Karpas-422 (cell line): ENCODE measurements around the gene BAZ1B. TPM values are rescaled to one million over a fixed set of nuclear protein-coding genes. Genes with fewer than 3 reads are reported as not detected.
"Not testable (repeated sequence)": the region's sequence is repeated elsewhere in the genome, so short reads cannot be mapped to it uniquely, and the experiment has no call there.

Source experiments
- DNase-seq: peaks from one replicate; pipeline ENCODE4 v3.0.0-alpha.2; 2015
- H2AFZ ChIP-seq: fragments of 200-600 bp; sonication (generic); 2 replicates; pipeline ENCODE4 v1.6.1; 2014; ENCODE audit warnings: antibody characterized with exemption, low read length, mixed read lengths
- H3K27ac ChIP-seq: fragments of 200-600 bp; sonication (generic); 2 replicates; pipeline ENCODE4 v1.5.1; 2014; ENCODE audit warnings: mild to moderate bottlenecking, low read length, moderate library complexity
- H3K27me3 ChIP-seq: fragments of 200-600 bp; sonication (generic); 2 replicates; pipeline ENCODE4 v1.6.1; 2014; ENCODE audit warnings: low read length, mixed read lengths
- H3K36me3 ChIP-seq: fragments of 200-600 bp; sonication (generic); 2 replicates; pipeline ENCODE4 v1.6.1; 2014; ENCODE audit warnings: low read length, mixed read lengths; ENCODE audit not compliant: insufficient read depth
- H3K4me1 ChIP-seq: fragments of 200-600 bp; sonication (generic); 2 replicates; pipeline ENCODE4 v1.6.1; 2014; ENCODE audit warnings: mild to moderate bottlenecking, low read length, mixed read lengths
- H3K4me2 ChIP-seq: fragments of 200-600 bp; sonication (generic); 2 replicates; pipeline ENCODE4 v1.6.1; 2014; ENCODE audit warnings: low read length, low read depth, mild to moderate bottlenecking; ENCODE audit not compliant: poor library complexity, severe bottlenecking
- H3K4me3 ChIP-seq: fragments of 200-600 bp; sonication (generic); 2 replicates; pipeline ENCODE4 v1.5.1; 2014; ENCODE audit warnings: mild to moderate bottlenecking, antibody characterized with exemption, low read length, mixed read lengths
- H3K79me2 ChIP-seq: fragments of 200-600 bp; sonication (generic); 2 replicates; pipeline ENCODE4 v1.6.1; 2014; ENCODE audit warnings: mild to moderate bottlenecking, low read length, mixed read lengths
- H3K9ac ChIP-seq: fragments of 200-600 bp; sonication (generic); 2 replicates; pipeline ENCODE4 v1.6.0; 2014; ENCODE audit warnings: low read length
- H3K9me2 ChIP-seq: fragments of 200-600 bp; sonication (generic), shearing (Covaris generic); replicated peaks from 2 replicates; pipeline ENCODE4 v1.6.0; 2014; ENCODE audit warnings: mild to moderate bottlenecking, low read length, moderate library complexity; ENCODE audit not compliant: insufficient read depth
- H3K9me3 ChIP-seq: fragments of 300-700, 200-600 bp; sonication (generic); 2 replicates; pipeline ENCODE4 v1.6.1; 2014; ENCODE audit warnings: low read length, mixed read lengths
- H4K20me1 ChIP-seq: fragments of 200-600 bp; sonication (generic); 2 replicates; pipeline ENCODE4 v1.6.1; 2014; ENCODE audit warnings: mild to moderate bottlenecking, antibody characterized with exemption, low read length, low read depth; ENCODE audit not compliant: insufficient read depth
- total RNA-seq: library from RNA; depleted of rRNA; stranded (reverse); fragments of >200 nt; shearing (Covaris generic); gene quantifications from 2 replicates; pipeline ENCODE4 v1.2.3, GENCODE V29; 2014; ENCODE audit warnings: low replicate concordance; rRNA removed

Gene BAZ1B, protein sequence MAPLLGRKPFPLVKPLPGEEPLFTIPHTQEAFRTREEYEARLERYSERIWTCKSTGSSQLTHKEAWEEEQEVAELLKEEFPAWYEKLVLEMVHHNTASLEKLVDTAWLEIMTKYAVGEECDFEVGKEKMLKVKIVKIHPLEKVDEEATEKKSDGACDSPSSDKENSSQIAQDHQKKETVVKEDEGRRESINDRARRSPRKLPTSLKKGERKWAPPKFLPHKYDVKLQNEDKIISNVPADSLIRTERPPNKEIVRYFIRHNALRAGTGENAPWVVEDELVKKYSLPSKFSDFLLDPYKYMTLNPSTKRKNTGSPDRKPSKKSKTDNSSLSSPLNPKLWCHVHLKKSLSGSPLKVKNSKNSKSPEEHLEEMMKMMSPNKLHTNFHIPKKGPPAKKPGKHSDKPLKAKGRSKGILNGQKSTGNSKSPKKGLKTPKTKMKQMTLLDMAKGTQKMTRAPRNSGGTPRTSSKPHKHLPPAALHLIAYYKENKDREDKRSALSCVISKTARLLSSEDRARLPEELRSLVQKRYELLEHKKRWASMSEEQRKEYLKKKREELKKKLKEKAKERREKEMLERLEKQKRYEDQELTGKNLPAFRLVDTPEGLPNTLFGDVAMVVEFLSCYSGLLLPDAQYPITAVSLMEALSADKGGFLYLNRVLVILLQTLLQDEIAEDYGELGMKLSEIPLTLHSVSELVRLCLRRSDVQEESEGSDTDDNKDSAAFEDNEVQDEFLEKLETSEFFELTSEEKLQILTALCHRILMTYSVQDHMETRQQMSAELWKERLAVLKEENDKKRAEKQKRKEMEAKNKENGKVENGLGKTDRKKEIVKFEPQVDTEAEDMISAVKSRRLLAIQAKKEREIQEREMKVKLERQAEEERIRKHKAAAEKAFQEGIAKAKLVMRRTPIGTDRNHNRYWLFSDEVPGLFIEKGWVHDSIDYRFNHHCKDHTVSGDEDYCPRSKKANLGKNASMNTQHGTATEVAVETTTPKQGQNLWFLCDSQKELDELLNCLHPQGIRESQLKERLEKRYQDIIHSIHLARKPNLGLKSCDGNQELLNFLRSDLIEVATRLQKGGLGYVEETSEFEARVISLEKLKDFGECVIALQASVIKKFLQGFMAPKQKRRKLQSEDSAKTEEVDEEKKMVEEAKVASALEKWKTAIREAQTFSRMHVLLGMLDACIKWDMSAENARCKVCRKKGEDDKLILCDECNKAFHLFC (N-terminal part only)
- total RNA-seq = 49.0 and 51.2 TPM in 2 replicates

DNA sequence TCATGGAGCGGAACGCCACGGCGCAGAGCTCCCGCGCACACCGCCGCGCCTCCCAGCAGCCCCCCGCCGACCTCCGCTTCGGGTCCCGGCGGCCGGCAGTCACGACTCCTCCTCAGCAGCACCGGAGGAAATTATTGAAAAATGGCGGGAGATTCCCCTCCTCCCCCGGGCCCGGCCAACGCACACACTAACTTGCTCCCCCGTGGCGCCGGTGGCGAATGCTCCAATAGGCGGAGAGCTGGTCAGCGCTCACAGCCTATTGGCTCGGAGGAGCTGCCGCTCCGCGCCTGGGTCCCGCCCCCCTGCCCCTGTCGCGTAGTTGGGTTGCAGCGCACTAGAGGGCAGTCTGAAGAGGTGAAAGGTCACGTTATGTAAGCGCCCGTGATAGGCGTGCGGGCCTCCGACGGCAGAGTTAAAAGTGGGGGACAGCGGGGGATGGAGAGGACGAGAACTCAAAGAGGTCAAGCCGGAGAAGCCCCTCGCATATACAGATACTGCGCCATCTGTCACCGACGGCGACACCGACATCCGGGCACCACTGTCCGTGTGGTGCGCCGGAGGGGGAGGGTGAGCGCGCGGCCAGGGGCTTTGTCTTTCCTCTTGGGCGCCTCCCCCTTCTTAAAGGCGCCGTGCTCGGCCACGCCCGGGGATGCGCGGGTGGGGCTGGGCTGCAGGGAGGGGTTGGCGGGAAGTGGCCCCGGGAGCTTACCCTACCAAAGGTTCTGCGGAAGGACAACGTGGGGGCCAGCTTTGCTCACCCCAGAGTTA, at the start of gene BAZ1B:
BAZ1B (minus strand) TSS at position 189 of the 768 bp plus-strand sequence. CDS start 360 bp downstream, outside the sequence.
- H3K9ac ChIP-seq = peak within 1 kb of the TSS; percentile 98
- DNase-seq = peak; percentile 99
- peaks cover 51% of the 10 kb centered on the region for H3K79me2 ChIP-seq
- peak within 1 kb of the TSS; percentile 94 for H3K4me2 ChIP-seq
- peak within 1 kb of the TSS; percentile 35 for H2AFZ ChIP-seq
- peaks cover 22% of the 10 kb centered on the region for H3K36me3 ChIP-seq
- peak within 1 kb of the TSS; percentile 84 for H3K4me3 ChIP-seq
- peaks cover 25% of the 10 kb centered on the region for H4K20me1 ChIP-seq
- H3K9me3 ChIP-seq = no peaks in the 10 kb centered on the region
- H3K4me1 ChIP-seq = peaks cover 53% of the 10 kb centered on the region
- no peaks in the 10 kb centered on the region for H3K9me2 ChIP-seq
- peak within 1 kb of the TSS; percentile 79 for H3K27ac ChIP-seq
- no peaks in the 10 kb centered on the region for H3K27me3 ChIP-seq

DNA sequence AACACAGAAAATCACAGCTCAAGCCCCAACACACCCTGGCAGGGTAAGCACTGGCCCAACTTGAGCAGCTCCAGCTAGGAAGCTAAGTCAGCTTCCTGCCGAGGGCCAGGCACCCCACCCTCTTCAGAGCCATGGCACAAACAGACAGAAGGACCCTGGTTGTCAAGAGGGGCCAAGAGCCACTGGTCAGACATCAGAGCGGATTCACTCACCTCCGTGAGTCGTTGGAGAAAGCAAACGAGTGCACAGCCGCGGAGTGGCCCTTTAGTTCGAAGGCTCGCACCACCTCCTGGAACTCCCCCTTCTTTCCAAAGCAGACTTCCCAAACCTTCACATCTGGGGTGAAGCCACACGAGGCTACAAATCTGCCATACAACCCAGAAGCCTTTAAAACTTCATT, 48.9 kb upstream of the BAZ1B start:
- H3K36me3 ChIP-seq = peaks cover 21% of the 10 kb centered on the region
- no peak overlapping the region for H3K4me2 ChIP-seq
- no peak for DNase-seq
- no peak overlapping the region for H3K9ac ChIP-seq
- no peaks in the 10 kb centered on the region for H4K20me1 ChIP-seq
- no peak overlapping the region for H3K27ac ChIP-seq
- no peaks in the 10 kb centered on the region for H3K9me2 ChIP-seq
- H3K27me3 ChIP-seq = no peaks in the 10 kb centered on the region
- H3K4me1 ChIP-seq = no peaks in the 10 kb centered on the region
- H3K79me2 ChIP-seq = peaks cover 5% of the 10 kb centered on the region; the same call in 1 of the 2 replicates
- H2AFZ ChIP-seq = no peak overlapping the region
- H3K4me3 ChIP-seq = no peak overlapping the region
- H3K9me3 ChIP-seq = no peaks in the 10 kb centered on the region

DNA sequence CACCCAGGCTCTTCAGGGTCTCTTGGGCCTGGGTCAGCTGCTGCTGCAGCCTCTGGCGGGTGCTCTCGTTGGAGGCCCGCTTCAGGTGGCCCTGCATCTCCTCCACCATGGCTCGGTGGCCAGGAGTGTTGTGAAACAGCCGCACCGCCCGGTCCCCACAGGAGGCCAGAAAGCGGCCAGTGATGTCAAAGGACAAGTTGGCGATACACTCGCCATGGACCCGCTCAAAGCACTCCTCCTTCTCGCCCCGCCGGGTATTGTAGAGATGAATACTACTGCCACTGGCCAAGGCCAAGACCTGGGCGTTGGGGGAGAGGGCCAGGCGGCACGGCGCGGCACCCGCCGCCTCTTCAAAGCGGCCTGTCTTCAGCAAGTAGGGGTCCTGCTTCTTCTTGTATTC, 48.4 kb upstream of the BAZ1B start:
- H2AFZ ChIP-seq = no peak overlapping the region
- peaks cover 3% of the 10 kb centered on the region; the same call in 1 of the 2 replicates for H3K79me2 ChIP-seq
- H4K20me1 ChIP-seq = no peaks in the 10 kb centered on the region
- no peaks in the 10 kb centered on the region for H3K27me3 ChIP-seq
- H3K36me3 ChIP-seq = peaks cover 21% of the 10 kb centered on the region
- no peak overlapping the region for H3K4me2 ChIP-seq
- DNase-seq = no peak
- no peaks in the 10 kb centered on the region for H3K9me3 ChIP-seq
- H3K4me3 ChIP-seq = no peak overlapping the region
- no peaks in the 10 kb centered on the region for H3K4me1 ChIP-seq
- no peak overlapping the region for H3K27ac ChIP-seq
- H3K9me2 ChIP-seq = no peaks in the 10 kb centered on the region
- no peak overlapping the region for H3K9ac ChIP-seq

DNA sequence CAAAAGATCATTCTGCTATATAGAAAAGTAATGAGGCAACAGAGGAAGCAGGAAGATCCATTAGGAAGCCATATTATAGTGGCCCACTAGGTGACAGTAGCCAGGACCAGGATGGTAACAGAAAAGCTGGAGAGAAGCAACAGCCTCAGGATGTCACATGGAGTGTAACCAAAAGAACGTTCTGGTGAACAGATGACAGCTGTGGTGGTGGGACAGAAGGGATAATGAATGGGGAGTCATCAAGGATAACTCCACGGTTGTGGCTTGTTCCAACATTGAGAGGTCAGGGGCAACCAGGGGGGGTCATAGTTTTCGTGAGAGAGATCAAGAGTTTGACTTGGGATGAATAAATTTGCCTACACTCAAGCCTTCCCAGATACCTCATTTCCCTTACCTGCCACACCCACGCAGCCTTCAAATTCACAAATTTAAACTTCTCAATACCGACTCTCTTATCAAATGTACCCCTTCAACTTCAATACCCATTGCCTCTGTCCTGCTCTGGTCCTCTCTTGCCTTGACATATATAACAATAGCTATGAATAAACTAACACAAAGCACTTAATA, 47.0 kb upstream of the BAZ1B start:
- H3K9me3 ChIP-seq = no peaks in the 10 kb centered on the region
- no peak overlapping the region for H3K4me2 ChIP-seq
- H3K79me2 ChIP-seq = no peaks in the 10 kb centered on the region
- H2AFZ ChIP-seq = no peak overlapping the region
- H3K9ac ChIP-seq = no peak overlapping the region
- H3K27me3 ChIP-seq = no peaks in the 10 kb centered on the region
- no peak for DNase-seq
- no peaks in the 10 kb centered on the region for H3K9me2 ChIP-seq
- no peak overlapping the region for H3K27ac ChIP-seq
- H4K20me1 ChIP-seq = no peaks in the 10 kb centered on the region
- H3K4me3 ChIP-seq = no peak overlapping the region
- peaks cover 15% of the 10 kb centered on the region for H3K36me3 ChIP-seq
- no peaks in the 10 kb centered on the region for H3K4me1 ChIP-seq

DNA sequence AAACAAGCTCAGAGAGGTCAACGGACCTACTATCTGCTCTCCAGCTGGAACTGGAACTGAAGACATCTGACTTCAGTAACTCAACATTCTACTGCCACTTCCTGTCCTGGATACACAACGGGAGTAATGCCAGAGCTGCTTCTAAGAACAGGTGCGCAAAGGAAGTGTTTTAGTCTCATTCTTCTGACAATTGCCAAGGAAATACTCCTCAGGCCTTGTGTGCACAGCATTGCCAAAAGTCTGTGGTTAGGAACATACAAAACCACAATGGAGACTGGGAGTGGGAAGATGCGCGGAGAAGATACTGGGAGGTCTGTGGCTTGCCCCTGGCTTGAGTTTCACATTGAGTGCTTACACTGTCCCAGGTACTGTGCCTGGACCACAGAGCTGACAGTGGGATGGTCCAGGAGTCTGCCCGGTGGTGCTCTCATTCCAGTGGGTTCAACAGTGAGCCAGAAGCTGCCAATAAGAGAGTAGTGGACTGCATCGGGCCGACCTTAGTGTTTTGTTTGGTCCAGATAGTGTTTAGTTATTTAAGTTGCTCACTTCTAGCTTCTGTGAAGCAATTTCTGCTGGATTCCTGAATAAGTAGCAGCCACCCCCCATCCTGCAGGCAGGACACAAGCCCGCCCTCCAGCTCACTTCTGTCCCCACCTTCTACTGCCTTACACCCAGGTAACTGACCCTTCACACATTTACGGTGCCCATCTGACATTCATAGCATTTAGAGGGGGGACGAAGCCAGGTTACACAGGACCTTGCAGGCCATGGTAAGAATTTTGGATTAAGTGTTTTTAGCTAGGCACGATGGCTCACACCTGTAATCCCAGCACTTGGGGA, 46.0 kb upstream of the BAZ1B start:
- H3K4me2 ChIP-seq = no peak overlapping the region
- H3K79me2 ChIP-seq = no peaks in the 10 kb centered on the region
- no peaks in the 10 kb centered on the region for H3K9me3 ChIP-seq
- no peak overlapping the region for H2AFZ ChIP-seq
- H3K36me3 ChIP-seq = peaks cover 9% of the 10 kb centered on the region
- H4K20me1 ChIP-seq = no peaks in the 10 kb centered on the region
- no peak overlapping the region for H3K9ac ChIP-seq
- no peak for DNase-seq
- H3K4me1 ChIP-seq = no peaks in the 10 kb centered on the region
- no peaks in the 10 kb centered on the region for H3K27me3 ChIP-seq
- H3K27ac ChIP-seq = no peak overlapping the region
- no peaks in the 10 kb centered on the region for H3K9me2 ChIP-seq
- no peak overlapping the region for H3K4me3 ChIP-seq

DNA sequence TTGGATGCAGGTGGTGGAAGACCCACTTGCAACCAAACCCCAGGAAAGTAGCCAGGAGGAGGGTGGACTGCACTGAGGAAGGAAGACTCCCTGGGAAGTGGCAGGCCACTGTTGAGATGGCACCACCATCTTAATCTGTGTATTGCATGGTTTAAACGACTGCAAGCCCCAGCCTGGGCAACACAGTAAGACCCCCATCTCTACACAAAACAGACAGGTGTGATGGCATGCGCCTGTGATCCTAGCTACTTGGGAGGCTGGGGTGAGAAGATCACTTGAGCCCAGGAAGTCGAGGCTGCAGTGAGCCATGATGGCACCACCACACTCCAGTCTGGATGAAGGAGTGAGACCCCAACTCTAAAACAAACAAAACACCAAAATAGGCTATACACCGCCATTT, 45.0 kb upstream of the BAZ1B start:
- H3K9me2 ChIP-seq = no peaks in the 10 kb centered on the region
- H3K79me2 ChIP-seq = no peaks in the 10 kb centered on the region
- H3K27ac ChIP-seq = no peak overlapping the region
- H3K36me3 ChIP-seq = peaks cover 3% of the 10 kb centered on the region; the same call in 1 of the 2 replicates
- no peaks in the 10 kb centered on the region for H4K20me1 ChIP-seq
- DNase-seq = no peak
- no peak overlapping the region for H2AFZ ChIP-seq
- no peak overlapping the region for H3K4me3 ChIP-seq
- H3K9me3 ChIP-seq = no peaks in the 10 kb centered on the region
- H3K4me1 ChIP-seq = peaks cover 3% of the 10 kb centered on the region
- H3K9ac ChIP-seq = no peak overlapping the region
- H3K27me3 ChIP-seq = no peaks in the 10 kb centered on the region
- H3K4me2 ChIP-seq = no peak overlapping the region

DNA sequence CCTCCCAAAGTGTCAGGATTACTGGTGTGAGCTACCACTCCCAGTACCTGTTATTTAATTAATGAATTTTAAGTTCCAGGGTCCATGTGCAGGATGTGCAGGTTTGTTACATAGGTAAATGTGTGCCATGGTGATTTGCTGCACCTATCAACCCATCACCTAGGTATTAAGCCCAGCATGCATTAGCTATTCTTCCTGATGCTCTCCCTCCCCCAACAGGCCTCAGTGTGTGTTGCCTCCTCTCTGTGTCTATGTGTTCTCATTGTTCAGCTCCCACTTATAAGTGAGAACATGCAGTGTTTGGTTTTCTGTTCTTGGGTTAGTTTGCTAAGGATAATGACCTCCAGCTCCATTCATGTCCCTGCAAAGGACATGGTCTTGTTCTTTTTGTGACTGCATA, 44.3 kb upstream of the BAZ1B start:
- H3K9me3 ChIP-seq, H3K9ac ChIP-seq, H2AFZ ChIP-seq, H3K79me2 ChIP-seq, H3K4me2 ChIP-seq, H3K27me3 ChIP-seq, H3K4me1 ChIP-seq, H3K27ac ChIP-seq, H4K20me1 ChIP-seq, H3K36me3 ChIP-seq, DNase-seq, H3K9me2 ChIP-seq: not testable (repeated sequence)
- 0 out of 2 replicates have a peak overlapping the region, but pooled peaks have one; percentile 6 for H3K4me3 ChIP-seq
